ENCODE measurements around the gene PRLR.

- TF ChIP-seq GATA2 (IDR thresholded peaks at IDR 0.05; ENCODE audit: low read depth, low read length) (no peak), GATA3 (IDR thresholded peaks at IDR 0.05; ENCODE audit: low read depth, low read length) (no peak)
Measured at GRCh38 chr5:35166043-35166442, 64.2 kb downstream of the PRLR start.
